ENCODE data around the gene PDHB. TPM values are rescaled to one million over a fixed set of nuclear protein-coding genes. Genes with fewer than 3 reads are reported as not detected.

PDHB gene
- total RNA-seq = 209 TPM
- long read RNA-seq, transcript PDHB-201 (10 exons, 1,527 nt) = major isoform, 346 of 360 reads
- long read RNA-seq, partial matches to known transcripts = 3 of 360 reads
- long read RNA-seq, other reads (novel, unspliced or antisense) = 8 of 360 reads

GRCh38 chr3:58433400-58434167 is at the start of gene PDHB:
TSS of gene PDHB (minus strand) at chr3:58433832. CDS start at chr3:58433809, 23 bp downstream.
- peak; percentile 96 for DNase-seq
- peak; percentile 99 for ATAC-seq (ENCODE audit: poor library complexity)
- intact Hi-C loops (cut with DNase I) = no loop called here

GRCh38 chr3:58482917-58483636 is 49.4 kb upstream of the PDHB start:
- ATAC-seq (ENCODE audit: poor library complexity) (no peak), DNase-seq (no peak)
- intact Hi-C loops (cut with DNase I) = no loop called here

GRCh38 chr3:58480309-58480708 is 46.7 kb upstream of the PDHB start:
- no peak for ATAC-seq (ENCODE audit: poor library complexity)
- intact Hi-C loops (cut with DNase I) = no loop called here
- no peak for DNase-seq

- ATAC-seq (ENCODE audit: poor library complexity) = no peak
- no peak for DNase-seq
- intact Hi-C loops (cut with DNase I) = no loop called here
Observed at GRCh38 chr3:58478781-58479180, 45.1 kb upstream of the PDHB start.

- no peak for DNase-seq
- ATAC-seq (ENCODE audit: poor library complexity) = no peak
- intact Hi-C loops (cut with DNase I) = no loop called here
Observed at GRCh38 chr3:58474967-58475578, 41.4 kb upstream of the PDHB start.

GRCh38 chr3:58474348-58474911 is 40.8 kb upstream of the PDHB start:
- intact Hi-C loops (cut with DNase I) = no loop called here
- ATAC-seq (ENCODE audit: poor library complexity) = peak; percentile 40
- DNase-seq = no peak

GRCh38 chr3:58473275-58473674 is 39.6 kb upstream of the PDHB start:
- DNase-seq = no peak
- ATAC-seq (ENCODE audit: poor library complexity) = no peak
- intact Hi-C loops (cut with DNase I) = no loop called here

GRCh38 chr3:58471025-58471887 is 37.6 kb upstream of the PDHB start:
- DNase-seq = no peak
- intact Hi-C loops (cut with DNase I) = no loop called here
- ATAC-seq (ENCODE audit: poor library complexity) = peak; percentile 71

GRCh38 chr3:58470363-58471024 is 36.9 kb upstream of the PDHB start:
- ATAC-seq (ENCODE audit: poor library complexity) = no peak
- intact Hi-C loops (cut with DNase I) = no loop called here
- DNase-seq = no peak

GRCh38 chr3:58469096-58469495 is 35.5 kb upstream of the PDHB start:
- ATAC-seq (ENCODE audit: poor library complexity) (no peak), DNase-seq (no peak)
- intact Hi-C loops (cut with DNase I) = no loop called here

GRCh38 chr3:58466899-58467563 is 33.4 kb upstream of the PDHB start:
- no peak for ATAC-seq (ENCODE audit: poor library complexity)
- intact Hi-C loops (cut with DNase I) = no loop called here
- no peak for DNase-seq

GRCh38 chr3:58464866-58465265 is 31.2 kb upstream of the PDHB start:
- ATAC-seq (ENCODE audit: poor library complexity) (no peak), DNase-seq (no peak)
- intact Hi-C loops (cut with DNase I) = no loop called here

GRCh38 chr3:58463942-58464271 is 30.3 kb upstream of the PDHB start:
- DNase-seq (no peak), ATAC-seq (ENCODE audit: poor library complexity) (no peak)
- intact Hi-C loops (cut with DNase I) = no loop called here

- intact Hi-C loops (cut with DNase I) = no loop called here
- ATAC-seq (ENCODE audit: poor library complexity) = peak; percentile 94
- DNase-seq = peak; percentile 75
Observed at GRCh38 chr3:58463181-58463941, 29.7 kb upstream of the PDHB start.

- intact Hi-C loops (cut with DNase I) = no loop called here
- no peak for DNase-seq
- ATAC-seq (ENCODE audit: poor library complexity) = no peak
Observed at GRCh38 chr3:58462829-58463180, 29.2 kb upstream of the PDHB start.

GRCh38 chr3:58459160-58459559 is 25.5 kb upstream of the PDHB start:
- ATAC-seq (ENCODE audit: poor library complexity) (no peak), DNase-seq (no peak)
- intact Hi-C loops (cut with DNase I) = no loop called here

- ATAC-seq (ENCODE audit: poor library complexity) (no peak), DNase-seq (no peak)
- intact Hi-C loops (cut with DNase I) = no loop called here
Observed at GRCh38 chr3:58452176-58452575, 18.5 kb upstream of the PDHB start.
